Keratinocyte (primary cell): ENCODE measurements around the gene ZNF501. TPM values are rescaled to one million over a fixed set of nuclear protein-coding genes. Genes with fewer than 3 reads are reported as not detected.

ENCODE experiments used
- DNase-seq: peaks from one replicate; pipeline ENCODE4 v3.0.0-alpha.2; 2011; ENCODE audit warnings: low read depth, missing footprints, low spot score
- FAIRE-seq: peaks from 2 replicates; lab custom pipeline; 2011; peaks lifted over from hg19 to GRCh38; lab: Jason Lieb, UNC
- H2AFZ ChIP-seq: 2 replicates; pipeline ENCODE4 v1.6.0; 2012; ENCODE audit warnings: low read length, control low read depth, inconsistent platforms; ENCODE audit not compliant: control insufficient read depth
- H3K27ac ChIP-seq: 2 replicates; pipeline ENCODE4 v1.5.1; 2011; ENCODE audit warnings: low read length; ENCODE audit not compliant: control insufficient read depth, insufficient read depth
- H3K27me3 ChIP-seq: 3 replicates; pipeline ENCODE4 v1.6.0; 2011; ENCODE audit warnings: low read length; ENCODE audit not compliant: control insufficient read depth, insufficient read depth; ENCODE audit errors: extremely low read depth
- H3K36me3 ChIP-seq, 2 experiments: 2 replicates in 1 of 2; 3 replicates in 1 of 2; pipeline ENCODE4 v1.5.1; 2011; ENCODE audit warnings: low read length in 2 of 2, mild to moderate bottlenecking in 1 of 2; ENCODE audit not compliant: control insufficient read depth in 2 of 2, insufficient read depth in 2 of 2; ENCODE audit errors: extremely low read depth in 1 of 2
- H3K4me1 ChIP-seq: 3 replicates; pipeline ENCODE4 v1.5.1; 2011; ENCODE audit warnings: low read length; ENCODE audit not compliant: control insufficient read depth, insufficient read depth; ENCODE audit errors: extremely low read depth
- H3K4me2 ChIP-seq: 3 replicates; pipeline ENCODE4 v1.6.0; 2011; ENCODE audit warnings: low read depth, low read length; ENCODE audit not compliant: control insufficient read depth, insufficient read depth; ENCODE audit errors: extremely low read depth
- H3K4me3 ChIP-seq, 3 experiments: fragments of 200-600 bp in 1 of 3; sonication (generic) in 1 of 3; 2 replicates in 2 of 3; 3 replicates in 1 of 3; pipeline ENCODE4 v1.5.1; 2011 to 2016; ENCODE audit warnings: low read length in 3 of 3, mild to moderate bottlenecking in 3 of 3, control low read depth in 2 of 3, inconsistent platforms in 1 of 3, low read depth in 1 of 3, mixed read lengths in 1 of 3, mixed run types in 1 of 3, moderate library complexity in 1 of 3; ENCODE audit not compliant: control insufficient read depth in 2 of 3, insufficient read depth in 2 of 3; ENCODE audit errors: extremely low read depth in 1 of 3
- H3K79me2 ChIP-seq: 2 replicates; pipeline ENCODE4 v1.6.0; 2012; ENCODE audit warnings: low read length; ENCODE audit not compliant: control insufficient read depth, insufficient read depth
- H3K9ac ChIP-seq: 3 replicates; pipeline ENCODE4 v1.6.0; 2011; ENCODE audit warnings: low read length; ENCODE audit not compliant: control insufficient read depth, insufficient read depth; ENCODE audit errors: extremely low read depth
- H3K9me1 ChIP-seq: 3 replicates; pipeline ENCODE4 v1.6.0; 2011; ENCODE audit warnings: low read length; ENCODE audit not compliant: control insufficient read depth, insufficient read depth; ENCODE audit errors: extremely low read depth
- H3K9me3 ChIP-seq: 2 replicates; pipeline ENCODE4 v1.5.1; 2012; ENCODE audit warnings: low read depth, low read length; ENCODE audit not compliant: control insufficient read depth
- H4K20me1 ChIP-seq: 3 replicates; pipeline ENCODE4 v1.6.0; 2011; ENCODE audit warnings: low read length; ENCODE audit not compliant: control insufficient read depth, insufficient read depth; ENCODE audit errors: extremely low read depth
- CTCF ChIP-seq, 3 experiments: IDR thresholded peaks in 1 of 3; conservative IDR thresholded peaks in 1 of 3; optimal IDR thresholded peaks in 1 of 3; 2 replicates in 2 of 3; 3 replicates in 1 of 3; pipeline versions ENCODE3 to v1.5.1; 2011; ENCODE audit warnings: low read length in 3 of 3, mild to moderate bottlenecking in 3 of 3, moderate library complexity in 2 of 3, control low read depth in 1 of 3, inconsistent platforms in 1 of 3; ENCODE audit not compliant: insufficient read depth in 2 of 3; ENCODE audit errors: extremely low read depth in 1 of 3
- EZH2 ChIP-seq: IDR thresholded peaks from one replicate; pipeline ENCODE4 v1.6.1; 2012; ENCODE audit warnings: inconsistent platforms, mild to moderate bottlenecking, low read length, moderate library complexity
- dilution Hi-C: fragments of 300-500 bp; cut with MboI; formaldehyde crosslinking; loops from one replicate; pipeline ENCODE4 v1.7.0; 2020; ENCODE audit warnings: low sequenced_read_pairs; ENCODE audit not compliant: extremely low pct_ligation_motif_present
- polyA plus RNA-seq, 5 experiments: library from polyadenylated mRNA; depleted of rRNA in 3 of 5; stranded (reverse) in 3 of 5; stranded (forward) in 1 of 5; unstranded in 1 of 5; fragments of >200 nt; gene quantifications; 1 replicate in 1 of 5; 2 replicates in 3 of 5; 3 replicates in 1 of 5; pipeline versions ENCODE4 v1.2.1 to v1.2.3, GENCODE V29; 2011 to 2012; ENCODE audit warnings: missing spikeins in 2 of 5, low read depth in 1 of 5, low replicate concordance in 1 of 5

The ZNF501 gene
- polyA plus RNA-seq, 1 donor (not counting 4 experiments of a cell fraction or from before 2014, with no cell fraction given), result 2.8 TPM

GRCh38 chr3:44771424-44772098, 42.1 kb downstream of the ZNF501 start:
- Histone ChIP-seq H3K4me2 (no peak overlapping the region), H4K20me1 (no peaks in the 10 kb centered on the region), H3K9ac (no peak overlapping the region), H3K27me3 (no peaks in the 10 kb centered on the region), H2AFZ (no peak overlapping the region), H3K4me3 (no peak overlapping the region), H3K27ac (no peak overlapping the region), H3K4me1 (no peaks in the 10 kb centered on the region), H3K79me2 (peaks cover 8% of the 10 kb centered on the region), H3K9me3 (peaks cover 2% of the 10 kb centered on the region), H3K9me1 (no peaks in the 10 kb centered on the region), H3K36me3 (peaks cover 0 to 4% of the 10 kb centered on the region in 2 experiments)
- FAIRE-seq, result no peak
- no peak for DNase-seq
- dilution Hi-C loops, result no loop called here
- TF ChIP-seq EZH2 (no peak), CTCF (optimal IDR thresholded peaks at IDR 0.05 in 1 of 3, IDR thresholded peaks at IDR 0.05 in 1 of 3, conservative IDR thresholded peaks at IDR 0.05 in 1 of 3; ENCODE audit: extremely low read depth in 1 of 3, insufficient read depth in 2 of 3, low read length in 3 of 3) (no peak)

- peaks cover 2% of the 10 kb centered on the region for H3K9me3 ChIP-seq
- H3K36me3 ChIP-seq, result peaks cover 0 to 4% of the 10 kb centered on the region in 2 experiments
- no peak overlapping the region for H3K9ac ChIP-seq
- H4K20me1 ChIP-seq, result no peaks in the 10 kb centered on the region
- H3K4me1 ChIP-seq, result no peaks in the 10 kb centered on the region
- H3K4me3 ChIP-seq, result no peak overlapping the region
- TF ChIP-seq EZH2 (no peak), CTCF (optimal IDR thresholded peaks at IDR 0.05 in 1 of 3, IDR thresholded peaks at IDR 0.05 in 1 of 3, conservative IDR thresholded peaks at IDR 0.05 in 1 of 3; ENCODE audit: extremely low read depth in 1 of 3, insufficient read depth in 2 of 3, low read length in 3 of 3) (no peak)
- dilution Hi-C loops, result no loop called here
- no peaks in the 10 kb centered on the region for H3K9me1 ChIP-seq
- peaks cover 8% of the 10 kb centered on the region for H3K79me2 ChIP-seq
- no peak overlapping the region for H2AFZ ChIP-seq
- no peak overlapping the region for H3K4me2 ChIP-seq
- H3K27me3 ChIP-seq, result no peaks in the 10 kb centered on the region
- DNase-seq, result no peak
- no peak for FAIRE-seq
- H3K27ac ChIP-seq, result no peak overlapping the region
Observed at GRCh38 chr3:44772099-44772442, 42.6 kb downstream of the ZNF501 start.
